Smooth muscle cell (in vitro differentiated cells): ENCODE data around the gene PPFIA3. TPM values are rescaled to one million over a fixed set of nuclear protein-coding genes. Genes with fewer than 3 reads are reported as not detected.

ENCODE experiments used
- DNase-seq: peaks from one replicate; lab custom pipeline; 2025; ENCODE audit not compliant: unreplicated experiment; lab: John Stamatoyannopoulos, UW
- H2AFZ ChIP-seq: fragments of 200-600 bp; sonication (generic); 2 replicates; pipeline ENCODE4 v1.6.0; 2016; ENCODE audit warnings: antibody characterized with exemption, low read depth, mild to moderate bottlenecking
- H3F3A ChIP-seq: fragments of 200-600 bp; sonication (generic); 2 replicates; pipeline ENCODE4 v1.6.0; 2017; ENCODE audit warnings: antibody characterized with exemption, low read depth
- H3K27ac ChIP-seq: fragments of 200-600 bp; sonication (generic); 2 replicates; pipeline ENCODE4 v1.5.1; 2016; ENCODE audit warnings: low read depth, mild to moderate bottlenecking
- H3K27me3 ChIP-seq: fragments of 200-600 bp; sonication (generic); 2 replicates; pipeline ENCODE4 v1.6.1; 2016; ENCODE audit warnings: low read depth, mild to moderate bottlenecking
- H3K36me3 ChIP-seq: fragments of 200-600 bp; sonication (generic); 2 replicates; pipeline ENCODE4 v1.5.1; 2016; ENCODE audit warnings: low read depth
- H3K4me1 ChIP-seq: fragments of 200-600 bp; sonication (generic); 2 replicates; pipeline ENCODE4 v1.5.1; 2016; ENCODE audit warnings: low read depth
- H3K4me2 ChIP-seq: fragments of 200-600 bp; sonication (generic); 2 replicates; pipeline ENCODE4 v1.6.0; 2016; ENCODE audit warnings: mild to moderate bottlenecking
- H3K4me3 ChIP-seq: fragments of 200-600 bp; sonication (generic); 2 replicates; pipeline ENCODE4 v1.5.1; 2016; ENCODE audit warnings: mild to moderate bottlenecking
- H3K79me2 ChIP-seq: fragments of 200-600 bp; sonication (generic); 2 replicates; pipeline ENCODE4 v1.6.0; 2016; ENCODE audit warnings: low read depth, mild to moderate bottlenecking
- H3K9ac ChIP-seq: fragments of 200-600 bp; sonication (generic); 2 replicates; pipeline ENCODE4 v1.6.0; 2016; ENCODE audit warnings: low read depth
- H3K9me3 ChIP-seq: fragments of 200-600 bp; sonication (generic); replicated peaks from 2 replicates; pipeline ENCODE4 v1.5.1; 2016; ENCODE audit warnings: low read depth
- H4K20me1 ChIP-seq: fragments of 200-600 bp; sonication (generic); 2 replicates; pipeline ENCODE4 v1.6.0; 2016; ENCODE audit warnings: low read depth
- CTCF ChIP-seq: fragments of 200-600 bp; sonication (generic); IDR thresholded peaks from 2 replicates; pipeline ENCODE4 v1.5.1; 2017; ENCODE audit warnings: borderline replicate concordance, mild to moderate bottlenecking, antibody characterized with exemption; ENCODE audit not compliant: insufficient read depth, poor library complexity, severe bottlenecking
- whole genome bisulfite sequencing: methylation state at CpG from one replicate; pipeline ENCODE4 v1.1.7; 2016; ENCODE audit warnings: low lambda C conversion rate; 5-methylcytosine and 5-hydroxymethylcytosine counted together
- polyA plus RNA-seq: library from polyadenylated mRNA; unstranded; fragments of >200 nt; fragmentation: Nextera tagmentation; extraction: Ambion mirVana; gene quantifications from 2 replicates; pipeline ENCODE4 v1.2.1, GENCODE V29; 2016
- total RNA-seq: library from RNA; depleted of rRNA; stranded (reverse); fragments of >200 nt; gene quantifications from 2 replicates; pipeline ENCODE4 v1.2.3, GENCODE V29; 2014

The PPFIA3 gene
- total and polyA plus RNA-seq, 2 experiments from 2014 or later: 3.2 to 20.3 TPM

GRCh38 chr19:49086296-49086695 is 33.0 kb upstream of the PPFIA3 start:
- H3K9ac ChIP-seq: peak overlapping the region; percentile 92
- peak overlapping the region; percentile 72 for H3K27ac ChIP-seq
- peak overlapping the region; percentile 84 for H3K4me2 ChIP-seq
- H3K36me3 ChIP-seq: no peaks in the 10 kb centered on the region
- no peaks in the 10 kb centered on the region for H3F3A ChIP-seq
- H3K9me3 ChIP-seq: no peaks in the 10 kb centered on the region
- peaks cover 59% of the 10 kb centered on the region for H3K79me2 ChIP-seq
- 72% methylated on average over 11 of the region's 11 CpGs for WGBS
- peak overlapping the region; percentile 79 for H3K4me3 ChIP-seq
- peaks cover 57% of the 10 kb centered on the region for H4K20me1 ChIP-seq
- peaks cover 18% of the 10 kb centered on the region for H3K4me1 ChIP-seq
- H2AFZ ChIP-seq: no peak overlapping the region
- H3K27me3 ChIP-seq: no peaks in the 10 kb centered on the region
- no peak for TF ChIP-seq CTCF
- DNase-seq: no peak

- Histone ChIP-seq H3K4me2 (no peak overlapping the region), H3F3A (peaks cover 12% of the 10 kb centered on the region), H2AFZ (no peak overlapping the region), H3K36me3 (no peaks in the 10 kb centered on the region), H3K27ac (no peak overlapping the region), H3K4me1 (peaks cover 10% of the 10 kb centered on the region), H3K79me2 (peaks cover 85% of the 10 kb centered on the region), H3K27me3 (no peaks in the 10 kb centered on the region), H3K9me3 (no peaks in the 10 kb centered on the region), H3K4me3 (no peak overlapping the region), H3K9ac (no peak overlapping the region), H4K20me1 (peaks cover 100% of the 10 kb centered on the region)
- 97% methylated on average over 17 of the region's 17 CpGs for WGBS
- TF ChIP-seq CTCF: no peak
- no peak for DNase-seq
Observed at GRCh38 chr19:49091391-49092038, 27.8 kb upstream of the PPFIA3 start.

- no peak overlapping the region for H3K4me3 ChIP-seq
Observed at GRCh38 chr19:49092686-49093085, 26.7 kb upstream of the PPFIA3 start.

More at GRCh38 chr19:49092686-49093085, 26.7 kb upstream of the PPFIA3 start:
- Histone ChIP-seq H3K9ac (no peak overlapping the region), H3K27ac (no peak overlapping the region), H4K20me1 (peaks cover 100% of the 10 kb centered on the region), H3F3A (peaks cover 22% of the 10 kb centered on the region), H3K9me3 (no peaks in the 10 kb centered on the region), H2AFZ (no peak overlapping the region), H3K79me2 (peaks cover 73% of the 10 kb centered on the region), H3K4me2 (no peak overlapping the region), H3K27me3 (no peaks in the 10 kb centered on the region), H3K4me1 (no peaks in the 10 kb centered on the region), H3K36me3 (no peaks in the 10 kb centered on the region)
- WGBS: 99% methylated on average over 6 of the region's 6 CpGs
- TF ChIP-seq CTCF: no peak
- no peak for DNase-seq
